Stomach (tissue), 9 donors: ENCODE measurements around the gene EFCAB11. TPM values are rescaled to one million over a fixed set of nuclear protein-coding genes. Genes with fewer than 3 reads are reported as not detected.
A peak's percentile ranks its signal among the peaks of the same experiment; 100 is the strongest.

Experiments used
- DNase-seq, 2 donors: peaks; one replicate each; pipeline versions ENCODE4 v3.0.0 to v3.0.0-alpha.2; 2013 to 2019
- H3K27ac ChIP-seq, 5 donors: fragments of 200-600 bp in 4 of 5; sonication (generic) in 4 of 5; one replicate each; pipeline ENCODE4 v1.5.1; 2013 to 2019; ENCODE audit warnings: mild to moderate bottlenecking in 1 of 5, moderate library complexity in 1 of 5
- H3K27me3 ChIP-seq, 3 donors: fragments of 200-600 bp; sonication (generic); one replicate each; pipeline ENCODE4 v1.5.1; 2017 to 2019; ENCODE audit warnings: mixed run types in 1 of 3
- H3K36me3 ChIP-seq, 4 donors: fragments of 200-600 bp; sonication (generic); 1 replicate in 3 of 4; 2 replicates in 1 of 4; pipeline ENCODE4 v1.5.1; 2016 to 2019
- H3K4me1 ChIP-seq, 4 donors: fragments of 200-600 bp; sonication (generic); one replicate each; pipeline ENCODE4 v1.5.1; 2016 to 2019
- H3K4me3 ChIP-seq, 4 donors: fragments of 200-600 bp; sonication (generic) in 3 of 4; one replicate each; pipeline ENCODE4 v1.5.1; 2016 to 2019; ENCODE audit warnings: mild to moderate bottlenecking in 1 of 4
- H3K9me3 ChIP-seq, 4 donors: fragments of 200-600 bp; sonication (generic); one replicate each; pipeline ENCODE4 v1.5.1; 2016 to 2019
- EP300 ChIP-seq: sonication (generic); formaldehyde crosslinking; IDR thresholded peaks from one replicate; pipeline ENCODE4 v1.6.1; 2017; ENCODE audit warnings: antibody characterized with exemption
- POLR2A ChIP-seq, 4 donors: fragments of 450-650 bp; IDR thresholded peaks; one replicate each; pipeline ENCODE4 v1.6.1; 2016; ENCODE audit warnings: antibody characterized with exemption in 4 of 4, control low read depth in 2 of 4, mild to moderate bottlenecking in 1 of 4, moderate library complexity in 1 of 4
- POLR2AphosphoS5 ChIP-seq, 3 donors: sonication (generic); formaldehyde crosslinking; IDR thresholded peaks; one replicate each; pipeline ENCODE4 v1.6.1; 2016; ENCODE audit warnings: antibody characterized with exemption in 3 of 3
- WGBS, 5 donors: extraction: QIAGEN DNeasy Blood & Tissue Kit in 3 of 5; methylation state at CpG; one replicate each; pipeline versions ENCODE4 v1.1.5 to v1.1.7; 2013 to 2018; 5-methylcytosine and 5-hydroxymethylcytosine counted together
- intact Hi-C: fragments of 100-400 bp; cut with DNase I; formaldehyde crosslinking; loops from one replicate; pipeline ENCODE4 v1.15.1; 2023; ENCODE audit warnings: low total_unique reads
- polyA plus RNA-seq, 3 donors: library from polyadenylated mRNA; stranded (reverse); fragments of 200-250 nt; gene quantifications; one replicate each; pipeline ENCODE4 v1.2.3, GENCODE V29; 2013
- total RNA-seq, 5 donors: library from RNA; depleted of rRNA; stranded (reverse); fragments of >200 nt; gene quantifications; one replicate each; pipeline versions ENCODE4 v1.1.0 to v1.2.3, GENCODE V29; 2014 to 2016
- TF ChIP-seq, protein P1 (sequence below), 7 experiments: fragments of 450-650 bp in 4 of 7; fragments of 200-600 bp in 3 of 7; sonication (generic) in 3 of 7; IDR thresholded peaks; one replicate each; pipeline ENCODE4 v1.5.1; 2016 to 2019; ENCODE audit warnings: antibody characterized with exemption in 7 of 7, control low read depth in 2 of 7, mild to moderate bottlenecking in 1 of 7
- donor health status: healthy with polysubstance abuse.
- donor health status: Bipolar disorder and iron deficiency.
- donor health status: healthy.

The EFCAB11 gene
- total and polyA plus RNA-seq, 8 donors, result 4.5 to 20.4 (median 10.0) TPM

DNA sequence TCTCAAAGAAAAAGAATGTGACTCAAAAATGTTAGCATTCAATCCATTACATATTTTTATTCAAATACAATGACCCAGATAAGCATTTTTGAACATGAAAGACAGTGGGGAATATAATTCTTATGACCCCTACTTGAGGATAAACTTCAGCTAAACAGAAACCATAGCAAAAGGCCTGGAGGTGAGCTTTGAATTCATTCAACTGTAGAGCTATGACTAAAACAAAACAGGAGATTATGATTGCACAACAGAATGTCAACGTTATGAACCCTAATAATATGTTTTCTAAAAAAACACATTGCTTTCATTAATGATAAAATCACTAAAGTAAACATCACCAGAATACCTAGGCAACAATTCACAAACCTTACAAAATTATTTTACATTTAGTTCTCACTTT, 27.8 kb downstream of the EFCAB11 start:
- WGBS, 5 donors, result 16 to 33% (median 31%) methylated on average over 1 of the region's 1 CpG
- no peak for TF ChIP-seq POLR2AphosphoS5 (IDR thresholded peaks at IDR 0.05)
- Histone ChIP-seq H3K27ac (no peak overlapping the region), H3K4me1 (no peaks in the 10 kb centered on the region), H3K4me3 (no peak overlapping the region), H3K36me3 (peaks cover 0 to 19% (median 17%) of the 10 kb centered on the region in 4 donors), H3K27me3 (no peaks in the 10 kb centered on the region), H3K9me3 (no peaks in the 10 kb centered on the region)
- intact Hi-C loops, result no loop called here
- DNase-seq, result no peak

DNA sequence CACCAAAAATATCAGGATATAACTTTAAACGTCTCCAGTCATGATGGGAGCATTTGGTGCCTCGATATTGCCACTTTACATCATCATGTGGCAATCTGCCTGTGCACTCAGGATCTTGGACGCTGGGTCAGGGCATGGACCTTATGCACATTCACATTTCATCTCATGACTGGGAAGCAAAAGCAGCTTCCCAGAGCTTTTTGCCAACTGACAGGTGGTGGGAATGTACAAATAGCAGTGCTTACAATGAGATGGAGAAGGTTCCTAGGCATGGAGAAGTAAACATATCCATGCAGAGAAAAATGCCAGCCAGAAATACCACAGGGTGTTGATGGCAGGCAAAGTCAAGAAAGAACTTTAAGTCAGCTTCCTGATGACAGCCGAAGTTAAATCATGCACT, 30.3 kb downstream of the EFCAB11 start:
- Histone ChIP-seq H3K27ac (no peak overlapping the region), H3K27me3 (no peaks in the 10 kb centered on the region), H3K4me3 (no peak overlapping the region), H3K9me3 (no peaks in the 10 kb centered on the region), H3K4me1 (no peaks in the 10 kb centered on the region), H3K36me3 (peaks cover 0 to 4% (median 0%) of the 10 kb centered on the region in 4 donors)
- WGBS, 5 donors, result 63 to 77% (median 73%) methylated on average over 4 of the region's 4 CpGs
- no peak for TF ChIP-seq EP300
- no peak for TF ChIP-seq POLR2A (IDR thresholded peaks at IDR 0.05)
- TF ChIP-seq, protein P1, sequence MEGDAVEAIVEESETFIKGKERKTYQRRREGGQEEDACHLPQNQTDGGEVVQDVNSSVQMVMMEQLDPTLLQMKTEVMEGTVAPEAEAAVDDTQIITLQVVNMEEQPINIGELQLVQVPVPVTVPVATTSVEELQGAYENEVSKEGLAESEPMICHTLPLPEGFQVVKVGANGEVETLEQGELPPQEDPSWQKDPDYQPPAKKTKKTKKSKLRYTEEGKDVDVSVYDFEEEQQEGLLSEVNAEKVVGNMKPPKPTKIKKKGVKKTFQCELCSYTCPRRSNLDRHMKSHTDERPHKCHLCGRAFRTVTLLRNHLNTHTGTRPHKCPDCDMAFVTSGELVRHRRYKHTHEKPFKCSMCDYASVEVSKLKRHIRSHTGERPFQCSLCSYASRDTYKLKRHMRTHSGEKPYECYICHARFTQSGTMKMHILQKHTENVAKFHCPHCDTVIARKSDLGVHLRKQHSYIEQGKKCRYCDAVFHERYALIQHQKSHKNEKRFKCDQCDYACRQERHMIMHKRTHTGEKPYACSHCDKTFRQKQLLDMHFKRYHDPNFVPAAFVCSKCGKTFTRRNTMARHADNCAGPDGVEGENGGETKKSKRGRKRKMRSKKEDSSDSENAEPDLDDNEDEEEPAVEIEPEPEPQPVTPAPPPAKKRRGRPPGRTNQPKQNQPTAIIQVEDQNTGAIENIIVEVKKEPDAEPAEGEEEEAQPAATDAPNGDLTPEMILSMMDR (IDR thresholded peaks at IDR 0.05), result no peak
- no peak for TF ChIP-seq POLR2AphosphoS5 (IDR thresholded peaks at IDR 0.05)
- intact Hi-C loops, result no loop called here
- no peak for DNase-seq

DNA sequence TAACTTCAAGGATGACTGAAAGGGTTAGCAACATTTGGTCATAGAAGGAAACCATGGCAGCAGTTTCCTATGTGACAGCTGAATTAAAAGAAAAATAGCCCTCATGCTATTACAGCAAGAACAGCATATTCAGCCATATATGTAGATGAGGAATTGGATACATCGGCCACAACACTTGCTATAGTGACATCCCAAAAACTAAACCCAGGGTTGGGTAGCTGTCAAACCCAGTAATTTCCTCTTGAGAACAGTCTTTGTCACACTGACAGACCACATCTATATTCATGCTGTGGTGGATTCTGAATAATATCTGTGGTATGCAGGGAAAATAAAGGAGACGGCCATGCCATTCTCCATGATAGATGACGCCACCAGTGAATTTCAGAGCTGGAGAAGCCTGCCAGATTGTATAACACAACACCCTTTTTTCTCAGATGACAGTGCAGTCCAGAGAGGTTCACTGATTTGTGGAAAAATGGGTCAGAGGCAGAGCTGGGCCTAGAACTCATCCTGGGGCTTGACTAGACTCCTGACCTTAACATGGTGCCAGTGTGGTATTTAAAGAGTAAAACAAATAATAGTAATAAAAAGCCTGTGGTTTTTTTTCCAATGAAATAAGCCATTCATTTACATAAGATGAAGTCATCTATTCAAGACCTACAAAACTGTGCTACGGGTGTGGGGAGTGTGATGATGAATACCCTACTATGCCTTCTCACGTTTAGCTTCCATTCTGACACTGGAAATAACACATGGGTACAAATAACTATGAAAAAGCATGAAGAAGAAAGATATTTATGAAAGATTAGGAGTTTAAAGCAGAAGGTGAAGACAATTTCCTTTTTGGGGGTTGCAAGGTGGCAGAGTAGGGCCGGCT, 32.3 kb downstream of the EFCAB11 start:
- DNase-seq, result peak in 1 of 2 donors; percentile 18
- Histone ChIP-seq H3K27me3 (no peaks in the 10 kb centered on the region), H3K4me3 (no peak overlapping the region), H3K36me3 (peaks cover 0 to 4% (median 0%) of the 10 kb centered on the region in 4 donors), H3K9me3 (no peaks in the 10 kb centered on the region), H3K4me1 (no peaks in the 10 kb centered on the region), H3K27ac (no peak overlapping the region)
- whole genome bisulfite sequencing, 5 donors, result 91 to 95% (median 93%) methylated on average over 6 of the region's 6 CpGs
- intact Hi-C loops, result no loop called here
- TF ChIP-seq, protein P1 (IDR thresholded peaks at IDR 0.05), result no peak
- TF ChIP-seq EP300 (no peak), POLR2AphosphoS5 (IDR thresholded peaks at IDR 0.05) (no peak), POLR2A (IDR thresholded peaks at IDR 0.05) (no peak)

DNA sequence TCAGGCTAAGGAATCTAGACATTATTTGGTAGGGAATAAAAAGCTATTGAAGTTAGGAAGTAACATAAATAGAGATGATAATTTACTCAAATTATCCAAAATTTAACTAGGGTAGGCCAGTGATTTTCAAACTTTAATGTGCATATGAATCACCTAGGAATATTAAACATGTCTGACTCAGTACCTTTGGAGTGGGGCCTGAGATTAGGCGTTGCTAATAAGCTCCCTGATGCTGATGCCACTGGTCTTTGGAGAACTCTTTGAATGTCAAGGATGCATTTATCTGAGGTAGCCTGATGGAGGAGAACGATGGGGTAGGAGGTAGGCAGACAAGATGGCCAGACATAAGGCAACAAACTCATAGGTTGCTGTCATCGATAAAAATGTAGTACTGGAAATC, 33.2 kb downstream of the EFCAB11 start:
- Histone ChIP-seq H3K27ac (no peak overlapping the region), H3K9me3 (no peaks in the 10 kb centered on the region), H3K4me1 (no peaks in the 10 kb centered on the region), H3K36me3 (peaks cover 0 to 4% (median 0%) of the 10 kb centered on the region in 4 donors), H3K4me3 (no peak overlapping the region), H3K27me3 (no peaks in the 10 kb centered on the region)
- DNase-seq, result no peak
- TF ChIP-seq POLR2A (IDR thresholded peaks at IDR 0.05), result no peak
- TF ChIP-seq POLR2AphosphoS5 (IDR thresholded peaks at IDR 0.05), result no peak
- TF ChIP-seq EP300, result no peak
- TF ChIP-seq, protein P1 (IDR thresholded peaks at IDR 0.05), result no peak
- intact Hi-C loops, result no loop called here
- 90 to 98% (median 96%) methylated on average over 3 of the region's 3 CpGs for WGBS, 5 donors

DNA sequence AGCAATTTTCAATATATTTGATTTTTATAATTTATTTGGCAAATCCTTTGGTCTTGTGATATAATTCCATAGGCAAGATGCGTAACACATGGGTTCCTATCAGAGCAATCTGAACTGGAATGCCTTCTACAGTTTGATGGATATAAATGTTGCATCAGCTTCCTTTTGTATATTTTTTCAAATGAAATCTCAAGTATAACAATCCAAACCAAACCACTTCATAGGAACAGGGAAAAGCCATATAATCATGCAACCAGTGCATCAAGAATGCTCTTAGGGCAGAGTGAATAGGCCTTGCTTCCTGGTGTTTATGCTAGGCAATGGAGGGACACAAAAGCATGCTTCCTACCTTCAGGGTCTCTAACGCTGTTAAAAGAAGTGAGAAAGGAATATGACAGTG, 34.5 kb downstream of the EFCAB11 start:
- TF ChIP-seq POLR2A (IDR thresholded peaks at IDR 0.05), result no peak
- TF ChIP-seq EP300, result no peak
- TF ChIP-seq POLR2AphosphoS5 (IDR thresholded peaks at IDR 0.05), result no peak
- TF ChIP-seq, protein P1 (IDR thresholded peaks at IDR 0.05), result no peak

More for the DNA sequence above, 34.5 kb downstream of the EFCAB11 start:
- H3K36me3 ChIP-seq, result peaks cover 0 to 4% (median 0%) of the 10 kb centered on the region in 4 donors
- H3K9me3 ChIP-seq, result no peaks in the 10 kb centered on the region
- no peak overlapping the region for H3K4me3 ChIP-seq
- no peak overlapping the region for H3K27ac ChIP-seq
- intact Hi-C loops, result no loop called here
- DNase-seq, result no peak
- no peaks in the 10 kb centered on the region for H3K27me3 ChIP-seq
- no peaks in the 10 kb centered on the region for H3K4me1 ChIP-seq
- WGBS, 5 donors, result 85 to 94% (median 87%) methylated on average over 2 of the region's 2 CpGs
